ENCODE measurements around the gene RAD51B.

- TF ChIP-seq ZNF274 (IDR thresholded peaks at IDR 0.05; ENCODE audit: low read depth, low read length) (no peak), SUZ12 (IDR thresholded peaks at IDR 0.05; ENCODE audit: extremely low read depth, insufficient read depth, insufficient read length) (no peak)
Measured at GRCh38 chr14:67984274-67984673, 164.7 kb downstream of the RAD51B start.
